Effector memory CD8-positive, alpha-beta T cell (primary cell): ENCODE results near the gene GRIK3.
"Not testable (repeated sequence)": the region's sequence is repeated elsewhere in the genome, so short reads cannot be mapped to it uniquely, and the experiment has no call there.

Experiments used
- ATAC-seq: fragments of 150-1000 bp; cut with Tn5 transposase; replicated peaks from 2 replicates; pipeline ENCODE4 v1.10.0; 2021; ENCODE audit warnings: mild to moderate bottlenecking, moderate library complexity
- DNase-seq, 3 experiments: peaks; one replicate each; pipeline ENCODE4 v3.0.0; 2021
- H3K27ac Mint-ChIP-seq, 2 donors: one replicate each; pipeline ENCODE4 v1.8.0; 2022; ENCODE audit warnings: mild to moderate bottlenecking in 2 of 2, mixed read lengths in 2 of 2, moderate library complexity in 2 of 2
- H3K27me3 Mint-ChIP-seq, 2 donors: one replicate each; pipeline ENCODE4 v1.8.0; 2022; ENCODE audit warnings: mixed read lengths in 2 of 2
- H3K36me3 Mint-ChIP-seq: one replicate; pipeline ENCODE4 v1.8.0; 2022; ENCODE audit warnings: mild to moderate bottlenecking, moderate library complexity, mixed read lengths; ENCODE audit not compliant: insufficient read depth
- H3K4me1 Mint-ChIP-seq, 2 donors: one replicate each; pipeline ENCODE4 v1.8.0; 2022; ENCODE audit warnings: low read depth in 2 of 2, mixed read lengths in 2 of 2
- H3K4me3 Mint-ChIP-seq, 2 donors: one replicate each; pipeline ENCODE4 v1.8.0; 2022; ENCODE audit warnings: mild to moderate bottlenecking in 2 of 2, mixed read lengths in 2 of 2, moderate library complexity in 2 of 2
- H3K9me3 Mint-ChIP-seq, 2 donors: one replicate each; pipeline ENCODE4 v1.8.0; 2022; ENCODE audit warnings: mixed read lengths in 2 of 2

Gene GRIK3

DNA sequence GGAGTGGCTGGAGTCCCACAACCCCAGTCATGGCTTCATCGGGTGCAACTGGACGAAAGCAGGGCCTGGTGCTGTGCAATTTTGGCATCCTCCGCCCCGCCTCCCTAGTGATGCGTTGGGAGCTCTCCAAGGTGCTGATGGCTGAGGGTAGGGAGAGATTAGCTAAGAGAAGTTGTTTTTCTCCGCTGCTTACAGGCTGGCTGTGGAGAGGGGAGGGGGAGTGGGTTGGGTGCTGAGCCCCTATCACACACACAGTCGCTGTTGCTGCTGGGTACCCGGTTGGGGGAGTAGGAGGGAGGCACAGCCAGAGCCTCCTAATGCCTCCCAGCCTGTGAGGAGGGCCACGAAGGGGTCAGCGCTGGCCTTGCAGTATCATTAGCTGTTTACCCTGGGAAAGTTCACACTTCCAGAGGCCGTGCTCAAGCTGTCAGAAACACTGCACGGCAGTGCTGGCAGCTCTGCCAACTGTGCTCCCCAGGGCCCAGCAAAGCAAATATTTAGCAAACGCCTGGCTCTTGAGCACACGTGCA lies 110.0 kb downstream of the GRIK3 start:
- H3K9me3 Mint-ChIP-seq, result peaks cover 0 to 2% of the 10 kb centered on the region in 2 donors
- no peak overlapping the region for H3K27ac Mint-ChIP-seq
- no peaks in the 10 kb centered on the region for H3K36me3 Mint-ChIP-seq
- no peak overlapping the region for H3K4me3 Mint-ChIP-seq
- ATAC-seq (no peak), DNase-seq (peak in 1 of 3 experiments; percentile 7)
- H3K4me1 Mint-ChIP-seq, result no peaks in the 10 kb centered on the region
- peaks cover 22 to 55% of the 10 kb centered on the region in 2 donors for H3K27me3 Mint-ChIP-seq

DNA sequence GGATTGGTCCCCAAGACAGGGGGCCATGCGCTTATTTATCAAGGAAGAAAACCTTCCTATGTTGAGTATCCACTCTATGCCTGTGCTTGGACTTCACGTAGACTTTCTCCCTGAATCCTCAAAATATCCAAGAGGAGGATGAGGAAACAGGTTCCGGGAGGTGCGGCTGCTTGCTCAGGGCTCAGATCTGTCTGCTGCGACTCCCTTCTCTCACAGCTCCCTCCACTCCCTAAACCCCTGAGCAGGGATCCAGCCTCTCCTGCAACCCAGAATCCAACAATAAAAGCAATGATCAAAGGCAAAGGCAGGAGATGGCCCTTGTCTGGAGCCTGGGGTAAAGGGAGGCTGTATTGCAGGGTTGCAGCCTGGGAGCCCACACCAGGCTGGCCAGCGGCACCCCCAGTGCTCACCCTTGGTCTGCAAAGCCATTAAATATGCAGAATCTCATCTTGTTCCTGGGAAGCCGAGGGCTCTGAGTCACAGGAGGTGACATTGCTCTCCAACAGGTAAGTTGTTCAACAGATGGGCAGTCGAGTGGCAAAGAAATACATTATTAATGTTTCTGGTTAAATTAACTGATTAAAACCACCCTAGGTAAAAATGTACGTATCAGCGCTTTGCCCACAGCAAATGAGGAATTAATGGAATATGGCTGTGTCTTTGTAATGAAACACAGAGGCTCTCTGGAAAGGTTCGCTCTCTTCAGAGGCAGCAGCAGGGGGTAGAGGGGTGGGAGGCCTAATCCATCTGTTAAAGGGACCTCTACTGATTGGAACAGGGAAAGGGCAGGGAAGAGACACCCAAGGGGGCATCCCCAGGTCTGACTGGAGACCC lies 111.5 kb downstream of the GRIK3 start:
- Mint-ChIP-seq H3K9me3 (peaks cover 0 to 2% of the 10 kb centered on the region in 2 donors), H3K4me1 (no peaks in the 10 kb centered on the region), H3K4me3 (no peak overlapping the region), H3K27ac (no peak overlapping the region), H3K27me3 (peaks cover 25 to 47% of the 10 kb centered on the region in 2 donors), H3K36me3 (no peaks in the 10 kb centered on the region)
- ATAC-seq (no peak), DNase-seq (no peak)

GRCh38 chr1:36922071-36922470 lies 112.2 kb downstream of the GRIK3 start:
- Mint-ChIP-seq H3K4me3 (no peak overlapping the region), H3K27me3 (peaks cover 24 to 41% of the 10 kb centered on the region in 2 donors), H3K27ac (no peak overlapping the region), H3K9me3 (peaks cover 0 to 2% of the 10 kb centered on the region in 2 donors), H3K36me3 (no peaks in the 10 kb centered on the region), H3K4me1 (no peaks in the 10 kb centered on the region)
- ATAC-seq (no peak), DNase-seq (no peak)

DNA sequence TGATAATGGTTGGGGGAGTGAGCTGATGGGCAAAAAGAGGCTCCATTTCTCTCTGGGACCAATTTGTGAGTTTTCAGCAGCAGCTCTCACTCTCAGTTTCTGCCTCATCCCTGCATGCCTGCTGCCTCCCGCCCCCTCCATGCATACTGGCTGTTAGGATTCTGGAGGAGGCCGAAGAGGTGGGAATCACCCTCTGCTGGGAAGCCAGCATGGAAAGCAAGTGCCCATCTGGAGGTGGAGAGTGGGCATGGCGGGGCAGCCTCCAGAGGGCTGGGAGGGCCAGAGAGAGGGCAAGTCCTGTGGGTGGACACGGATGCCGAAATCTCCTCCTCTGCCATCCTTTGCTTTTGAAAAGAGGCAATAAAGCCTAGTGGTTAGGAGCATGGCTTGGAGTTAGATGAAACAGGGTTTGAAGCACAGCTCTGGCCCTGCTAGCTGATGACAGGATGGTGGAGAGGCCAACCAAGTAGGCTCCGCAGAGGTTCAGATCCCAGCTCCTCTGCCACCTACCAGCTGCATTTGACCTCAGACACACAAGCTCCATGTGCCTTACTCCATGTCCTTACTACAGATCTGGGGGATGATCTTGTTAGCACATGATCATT lies 113.4 kb downstream of the GRIK3 start:
- Mint-ChIP-seq H3K27me3 (peaks cover 24 to 52% of the 10 kb centered on the region in 2 donors), H3K4me3 (no peak overlapping the region)

DNA sequence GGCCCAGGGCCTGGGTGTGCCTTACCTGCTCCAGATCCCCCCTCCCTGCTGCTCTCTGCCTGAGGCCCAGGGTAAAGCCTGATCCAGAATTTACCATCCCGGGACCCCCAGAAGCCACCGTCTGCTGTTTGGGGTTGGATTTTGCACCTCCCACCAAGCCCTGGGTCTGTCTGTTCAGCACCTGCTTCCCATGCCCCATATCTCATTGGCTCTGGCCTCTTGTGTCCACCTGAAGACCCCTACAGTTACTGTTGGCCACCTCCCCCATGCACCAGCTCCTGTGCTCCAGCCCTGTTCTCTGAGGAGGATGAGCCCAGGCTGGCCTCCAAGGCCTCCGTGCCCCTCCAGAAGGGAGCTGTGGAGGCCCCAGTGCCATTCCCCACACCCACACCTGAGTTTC lies 113.9 kb downstream of the GRIK3 start:
- peaks cover 24 to 58% of the 10 kb centered on the region in 2 donors for H3K27me3 Mint-ChIP-seq
- no peak overlapping the region for H3K4me3 Mint-ChIP-seq
- peaks cover 0 to 2% of the 10 kb centered on the region in 2 donors for H3K9me3 Mint-ChIP-seq
- no peaks in the 10 kb centered on the region for H3K4me1 Mint-ChIP-seq
- no peak overlapping the region for H3K27ac Mint-ChIP-seq
- H3K36me3 Mint-ChIP-seq, result no peaks in the 10 kb centered on the region
- ATAC-seq, result no peak
- no peak for DNase-seq

More for the DNA sequence above, 113.4 kb downstream of the GRIK3 start:
- DNase-seq (no peak), ATAC-seq (no peak)
- no peak overlapping the region for H3K27ac Mint-ChIP-seq
- peaks cover 0 to 2% of the 10 kb centered on the region in 2 donors for H3K9me3 Mint-ChIP-seq
- H3K36me3 Mint-ChIP-seq, result no peaks in the 10 kb centered on the region
- no peaks in the 10 kb centered on the region for H3K4me1 Mint-ChIP-seq

- H3K27ac Mint-ChIP-seq, result no peak overlapping the region
- H3K4me1 Mint-ChIP-seq, result no peaks in the 10 kb centered on the region
- H3K36me3 Mint-ChIP-seq, result no peaks in the 10 kb centered on the region
- no peaks in the 10 kb centered on the region for H3K9me3 Mint-ChIP-seq
- ATAC-seq, result no peak
- no peak overlapping the region for H3K4me3 Mint-ChIP-seq
- DNase-seq, result no peak
- peaks cover 24 to 59% of the 10 kb centered on the region in 2 donors for H3K27me3 Mint-ChIP-seq
Measured at GRCh38 chr1:36919491-36920145, 114.7 kb downstream of the GRIK3 start.

GRCh38 chr1:36918604-36919003 lies 115.7 kb downstream of the GRIK3 start:
- no peaks in the 10 kb centered on the region for H3K9me3 Mint-ChIP-seq

DNA sequence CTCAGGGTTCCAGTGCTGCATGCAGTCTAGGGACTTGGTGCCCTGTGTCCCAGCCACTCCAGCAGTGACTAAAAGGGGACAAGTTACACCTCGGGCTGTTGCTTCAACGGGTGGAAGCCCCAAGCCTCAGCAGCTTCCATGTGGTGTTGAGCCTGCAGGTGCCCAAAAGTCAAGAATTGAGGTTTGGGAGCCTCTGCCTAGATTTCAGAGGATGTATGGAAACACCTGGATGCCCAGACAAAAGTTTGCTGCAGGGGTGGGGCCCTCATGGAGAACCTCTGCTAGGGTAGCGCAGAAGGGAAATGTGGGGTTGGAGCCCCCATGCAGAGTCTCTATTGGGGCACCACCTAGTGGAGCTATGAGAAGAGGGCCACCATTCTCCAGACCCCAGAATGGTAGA lies 117.8 kb downstream of the GRIK3 start:
- H3K9me3 Mint-ChIP-seq, H3K4me3 Mint-ChIP-seq, H3K4me1 Mint-ChIP-seq, H3K27ac Mint-ChIP-seq, DNase-seq, ATAC-seq, H3K36me3 Mint-ChIP-seq: not testable (repeated sequence)
- H3K27me3 Mint-ChIP-seq, result peaks cover 39 to 63% of the 10 kb centered on the region in 2 donors

More at GRCh38 chr1:36918604-36919003, 115.7 kb downstream of the GRIK3 start:
- Mint-ChIP-seq H3K4me1 (no peaks in the 10 kb centered on the region), H3K4me3 (no peak overlapping the region), H3K27me3 (peaks cover 31 to 62% of the 10 kb centered on the region in 2 donors), H3K27ac (no peak overlapping the region), H3K36me3 (no peaks in the 10 kb centered on the region)
- no peak for ATAC-seq
- DNase-seq, result no peak

- no peak for DNase-seq
- H3K9me3 Mint-ChIP-seq, result no peaks in the 10 kb centered on the region
- no peaks in the 10 kb centered on the region for H3K36me3 Mint-ChIP-seq
- H3K27me3 Mint-ChIP-seq, result peaks cover 37 to 70% of the 10 kb centered on the region in 2 donors
- no peak overlapping the region for H3K4me3 Mint-ChIP-seq
- no peak overlapping the region for H3K27ac Mint-ChIP-seq
- ATAC-seq, result no peak
- no peaks in the 10 kb centered on the region for H3K4me1 Mint-ChIP-seq
Measured at GRCh38 chr1:36913484-36914060, 120.7 kb downstream of the GRIK3 start.

DNA sequence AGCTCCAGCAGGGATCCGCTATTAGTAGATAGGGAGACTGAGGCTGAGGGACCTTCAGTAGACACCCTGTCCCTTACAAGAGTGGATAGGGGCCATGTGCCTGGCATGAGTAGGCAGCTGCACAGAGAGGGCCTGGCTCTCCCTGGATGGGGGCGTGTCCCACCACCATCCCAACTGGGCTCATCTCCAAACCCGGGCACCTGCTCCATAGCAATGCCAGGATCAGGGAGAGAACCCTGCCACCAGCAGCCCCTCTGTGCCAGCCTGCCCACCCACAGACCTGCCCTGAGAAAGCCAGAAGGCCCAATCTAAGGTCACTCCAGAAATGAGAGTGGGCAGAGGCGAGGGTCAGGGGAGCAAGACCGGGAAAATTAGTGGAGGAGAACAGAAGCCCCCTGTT lies 121.3 kb downstream of the GRIK3 start:
- Mint-ChIP-seq H3K9me3 (no peaks in the 10 kb centered on the region), H3K4me3 (no peak overlapping the region), H3K36me3 (no peaks in the 10 kb centered on the region), H3K27ac (no peak overlapping the region), H3K27me3 (peaks cover 40 to 76% of the 10 kb centered on the region in 2 donors), H3K4me1 (no peaks in the 10 kb centered on the region)
- no peak for DNase-seq
- ATAC-seq, result no peak

GRCh38 chr1:36912365-36912865 lies 121.9 kb downstream of the GRIK3 start:
- H3K36me3 Mint-ChIP-seq, result no peaks in the 10 kb centered on the region
- H3K27ac Mint-ChIP-seq, result no peak overlapping the region
- no peak for ATAC-seq
- no peak for DNase-seq
- H3K9me3 Mint-ChIP-seq, result no peaks in the 10 kb centered on the region
- H3K27me3 Mint-ChIP-seq, result peaks cover 40 to 82% of the 10 kb centered on the region in 2 donors
- no peaks in the 10 kb centered on the region for H3K4me1 Mint-ChIP-seq
- no peak overlapping the region for H3K4me3 Mint-ChIP-seq

- H3K36me3 Mint-ChIP-seq, result no peaks in the 10 kb centered on the region
- no peaks in the 10 kb centered on the region for H3K9me3 Mint-ChIP-seq
- ATAC-seq, result no peak
- no peak for DNase-seq
- no peaks in the 10 kb centered on the region for H3K4me1 Mint-ChIP-seq
- peaks cover 40 to 80% of the 10 kb centered on the region in 2 donors for H3K27me3 Mint-ChIP-seq
- H3K27ac Mint-ChIP-seq, result no peak overlapping the region
- no peak overlapping the region for H3K4me3 Mint-ChIP-seq
Measured at GRCh38 chr1:36911561-36912364, 122.6 kb downstream of the GRIK3 start.
